ENCODE data around the gene NFKBIE. TPM values are rescaled to one million over a fixed set of nuclear protein-coding genes. Genes with fewer than 3 reads are reported as not detected.

The NFKBIE gene
- total and polyA plus RNA-seq, 2 donors (not counting 1 experiment from before 2014, with no cell fraction given), result 46.5 to 90.0 TPM

DNA sequence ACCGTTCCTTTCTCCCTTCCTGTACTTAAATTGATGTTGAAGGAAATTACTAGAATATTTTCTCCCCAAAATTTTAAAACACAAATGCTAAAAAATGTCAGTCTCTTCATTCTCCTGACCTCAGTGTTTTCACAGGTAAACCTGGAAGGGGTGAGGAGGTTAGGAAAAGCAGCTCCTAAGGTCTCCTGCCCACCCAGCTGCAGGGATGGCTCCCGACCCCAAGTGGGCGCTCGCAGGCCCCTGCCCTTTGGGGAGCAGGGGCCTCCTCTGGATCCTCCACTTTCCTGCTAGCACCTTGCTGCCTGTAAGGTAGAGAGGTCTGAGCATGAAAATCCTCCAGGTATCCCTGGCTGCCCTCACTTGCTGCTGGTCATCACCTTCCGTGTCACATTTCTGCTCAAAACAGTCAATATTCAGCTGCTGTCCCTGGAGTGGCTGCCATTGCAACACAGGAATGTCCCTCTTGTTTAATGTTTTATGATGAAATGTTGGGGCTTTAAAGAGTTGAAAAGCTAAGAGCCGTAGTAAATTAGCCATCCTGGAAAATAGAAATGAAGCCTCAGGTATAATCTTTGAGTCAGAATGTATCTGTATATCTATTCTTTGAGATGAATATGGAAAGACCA is 29.3 kb downstream of the NFKBIE start:
- H3K4me1 ChIP-seq (ENCODE audit: control insufficient read depth in 2 of 2, insufficient read depth in 2 of 2, low read length in 2 of 2), result peaks cover 6 to 14% of the 10 kb centered on the region in 2 donors
- Mint-ChIP-seq H3K27ac (no peak overlapping the region), H3K27me3 (no peaks in the 10 kb centered on the region), H3K4me3 (no peak overlapping the region), H3K9me3 (ENCODE audit: insufficient read depth) (no peaks in the 10 kb centered on the region), H3K4me1 (peaks cover 15% of the 10 kb centered on the region)
- no peaks in the 10 kb centered on the region for H3K9me3 ChIP-seq (ENCODE audit: control extremely low read depth in 1 of 3, control insufficient read depth in 2 of 3, insufficient read depth in 1 of 3, low read length in 2 of 3)
- ATAC-seq (ENCODE audit: low read depth), result no peak
- ChIA-PET CTCF (interaction anchor here (0.6 to 4.5 kb wide), 11 partner anchors 9 to 1686 kb away, joined by 3 to 37 read pairs (median 5); partner anchors contain the start of genes AARS2, HSP90AB1 and SLC29A1), POLR2A (interaction anchor here (0.5 to 1.2 kb wide), 5 partner anchors 11 to 1717 kb away, joined by 3 to 6 read pairs (median 4); partner anchors contain the start of gene HSP90AB1)
- H3K4me3 ChIP-seq (ENCODE audit: control extremely low read depth in 1 of 5, extremely low read depth in 1 of 5, insufficient read depth in 1 of 5, low read depth in 2 of 5, low read length in 4 of 5), result no peak overlapping the region
- H3K27me3 ChIP-seq (replicated peaks in 1 of 4; ENCODE audit: control extremely low read depth in 1 of 4, control insufficient read depth in 3 of 4, insufficient read depth in 4 of 4, low read length in 3 of 4), result no peaks in the 10 kb centered on the region
- H3K36me3 ChIP-seq (replicated peaks in 1 of 2; ENCODE audit: control extremely low read depth in 1 of 2, control insufficient read depth in 1 of 2, extremely low read depth in 1 of 2, insufficient read depth in 2 of 2, low read length in 1 of 2), result no peaks in the 10 kb centered on the region
- no peaks in the 10 kb centered on the region for H3K79me2 ChIP-seq (ENCODE audit: control insufficient read depth, insufficient read depth, low read length)
- no peak overlapping the region for H3K27ac ChIP-seq (ENCODE audit: low read length in 2 of 2)
- TF ChIP-seq CTCF (IDR thresholded peaks at IDR 0.05) (no peak), EZH2 (IDR thresholded peaks at IDR 0.05; ENCODE audit: borderline replicate concordance, insufficient read depth, low read depth, low read length, poor library complexity, severe bottlenecking) (no peak)
- no peaks in the 10 kb centered on the region for H4K20me1 ChIP-seq (ENCODE audit: control insufficient read depth, insufficient read depth, low read length, poor library complexity, severe bottlenecking)
- no peak for DNase-seq
- no peak overlapping the region for H2AFZ ChIP-seq (ENCODE audit: insufficient read depth, low read depth, low read length, poor library complexity, severe bottlenecking)
- WGBS (ENCODE audit: insufficient coverage), result 100% methylated on average over 5 of the region's 6 CpGs
- intact Hi-C loops (cut with micrococcal nuclease), result no loop called here
- no peak overlapping the region for H3K4me2 ChIP-seq (replicated peaks; ENCODE audit: low read depth, low read length, poor library complexity, severe bottlenecking)
- no peak overlapping the region for H3K9ac ChIP-seq (ENCODE audit: low read length)

GRCh38 chr6:44235269-44235668 is 30.1 kb downstream of the NFKBIE start:
- no peak for DNase-seq
- intact Hi-C loops (cut with micrococcal nuclease), result no loop called here

More at GRCh38 chr6:44235269-44235668, 30.1 kb downstream of the NFKBIE start:
- Histone ChIP-seq H3K9ac (ENCODE audit: low read length) (no peak overlapping the region), H3K27ac (ENCODE audit: low read length in 2 of 2) (no peak overlapping the region), H3K36me3 (replicated peaks in 1 of 2; ENCODE audit: control extremely low read depth in 1 of 2, control insufficient read depth in 1 of 2, extremely low read depth in 1 of 2, insufficient read depth in 2 of 2, low read length in 1 of 2) (no peaks in the 10 kb centered on the region), H3K4me3 (ENCODE audit: control extremely low read depth in 1 of 5, extremely low read depth in 1 of 5, insufficient read depth in 1 of 5, low read depth in 2 of 5, low read length in 4 of 5) (no peak overlapping the region), H3K9me3 (ENCODE audit: control extremely low read depth in 1 of 3, control insufficient read depth in 2 of 3, insufficient read depth in 1 of 3, low read length in 2 of 3) (no peaks in the 10 kb centered on the region), H3K27me3 (replicated peaks in 1 of 4; ENCODE audit: control extremely low read depth in 1 of 4, control insufficient read depth in 3 of 4, insufficient read depth in 4 of 4, low read length in 3 of 4) (no peaks in the 10 kb centered on the region), H3K4me2 (replicated peaks; ENCODE audit: low read depth, low read length, poor library complexity, severe bottlenecking) (no peak overlapping the region), H3K79me2 (ENCODE audit: control insufficient read depth, insufficient read depth, low read length) (no peaks in the 10 kb centered on the region), H2AFZ (ENCODE audit: insufficient read depth, low read depth, low read length, poor library complexity, severe bottlenecking) (no peak overlapping the region), H3K4me1 (ENCODE audit: control insufficient read depth in 2 of 2, insufficient read depth in 2 of 2, low read length in 2 of 2) (peaks cover 6 to 14% of the 10 kb centered on the region in 2 donors), H4K20me1 (ENCODE audit: control insufficient read depth, insufficient read depth, low read length, poor library complexity, severe bottlenecking) (no peaks in the 10 kb centered on the region)
- H3K27me3 Mint-ChIP-seq, result no peaks in the 10 kb centered on the region
- no peak for TF ChIP-seq EZH2 (IDR thresholded peaks at IDR 0.05; ENCODE audit: borderline replicate concordance, insufficient read depth, low read depth, low read length, poor library complexity, severe bottlenecking)
- TF ChIP-seq CTCF (IDR thresholded peaks at IDR 0.05), result no peak
- 80% methylated on average over 5 of the region's 6 CpGs for WGBS (ENCODE audit: insufficient coverage)
- POLR2A ChIA-PET, result interaction anchor here (0.6 to 1.2 kb wide), 3 partner anchors 12 to 1716 kb away, joined by 3 to 4 read pairs (median 4); partner anchors contain the start of gene HSP90AB1
- H3K4me1 Mint-ChIP-seq, result peaks cover 15% of the 10 kb centered on the region
- no peak overlapping the region for H3K27ac Mint-ChIP-seq
- CTCF ChIA-PET, result interaction anchor here (0.7 to 4.5 kb wide), 10 partner anchors 8 to 137 kb away, joined by 3 to 37 read pairs (median 8); partner anchors contain the start of genes HSP90AB1 and SLC29A1
- no peaks in the 10 kb centered on the region for H3K9me3 Mint-ChIP-seq (ENCODE audit: insufficient read depth)
- H3K4me3 Mint-ChIP-seq, result no peak overlapping the region
- ATAC-seq (ENCODE audit: low read depth), result no peak
